SU-DHL-6 (cell line): ENCODE data around the gene KIR3DL2.
"Not testable (repeated sequence)": the region's sequence is repeated elsewhere in the genome, so short reads cannot be mapped to it uniquely, and the experiment has no call there.

Experiments
- H2AFZ ChIP-seq: fragments of 200-600 bp; sonication (generic); 2 replicates; pipeline ENCODE4 v1.6.1; 2014; ENCODE audit warnings: low read depth, mild to moderate bottlenecking, moderate library complexity, mixed read lengths, antibody characterized with exemption, low read length; ENCODE audit not compliant: severe bottlenecking
- H3F3A ChIP-seq: fragments of 200-600 bp; shearing (Covaris generic); 2 replicates; pipeline ENCODE4 v1.6.0; 2016; ENCODE audit warnings: antibody characterized with exemption, mild to moderate bottlenecking; ENCODE audit not compliant: insufficient read depth
- H3K27ac ChIP-seq: fragments of 200-600 bp; sonication (generic); 2 replicates; pipeline ENCODE4 v1.5.1; 2016; ENCODE audit warnings: low read depth, mild to moderate bottlenecking, low read length, moderate library complexity, mixed read lengths
- H3K27me3 ChIP-seq: fragments of 200-600 bp; sonication (generic), shearing (Covaris generic); 2 replicates; pipeline ENCODE4 v1.6.0; 2014; ENCODE audit warnings: mild to moderate bottlenecking, low read length
- H3K36me3 ChIP-seq: fragments of 200-600 bp; sonication (generic); 2 replicates; pipeline ENCODE4 v1.6.1; 2014; ENCODE audit warnings: mild to moderate bottlenecking, low read length, mixed read lengths
- H3K4me2 ChIP-seq: fragments of 300-600, 200-600 bp; shearing (Covaris generic), sonication (generic); 2 replicates; pipeline ENCODE4 v1.6.0; 2014; ENCODE audit warnings: low read length, low read depth, mild to moderate bottlenecking; ENCODE audit not compliant: poor library complexity, severe bottlenecking
- H3K4me3 ChIP-seq: fragments of 200-600 bp; sonication (generic); 2 replicates; pipeline ENCODE4 v1.5.1; 2014; ENCODE audit warnings: antibody characterized with exemption, low read length, mild to moderate bottlenecking, mixed read lengths; ENCODE audit not compliant: insufficient read depth, poor library complexity, severe bottlenecking
- H3K79me2 ChIP-seq: fragments of 200-600 bp; sonication (generic); 2 replicates; pipeline ENCODE4 v1.6.1; 2014; ENCODE audit warnings: mild to moderate bottlenecking, low read length, moderate library complexity; ENCODE audit not compliant: insufficient read depth
- H3K9ac ChIP-seq: fragments of 200-600 bp; sonication (generic); 2 replicates; pipeline ENCODE4 v1.7.0; 2014; ENCODE audit warnings: mild to moderate bottlenecking, low read length
- H3K9me2 ChIP-seq: fragments of 200-600 bp; sonication (generic); replicated peaks from 2 replicates; pipeline ENCODE4 v1.6.1; 2014; ENCODE audit warnings: low read length; ENCODE audit not compliant: insufficient read depth
- H3K9me3 ChIP-seq: fragments of 200-600 bp; sonication (generic); 2 replicates; pipeline ENCODE4 v1.6.1; 2014; ENCODE audit warnings: low read length, mixed read lengths; ENCODE audit not compliant: insufficient read depth
- H4K20me1 ChIP-seq: fragments of 200-600 bp; sonication (generic); 2 replicates; pipeline ENCODE4 v1.6.1; 2014; ENCODE audit warnings: low read depth, mild to moderate bottlenecking, antibody characterized with exemption, low read length, moderate library complexity, mixed read lengths
- CTCF ChIP-seq: fragments of 200-600 bp; sonication (generic); IDR thresholded peaks from one replicate; pipeline ENCODE4 v1.5.1; 2017; ENCODE audit warnings: antibody characterized with exemption, mild to moderate bottlenecking, low read length, moderate library complexity; ENCODE audit not compliant: insufficient read depth, poor library complexity, severe bottlenecking
- EZH2phosphoT487 ChIP-seq: fragments of 200-600 bp; sonication (generic), shearing (Covaris generic); conservative IDR thresholded peaks from 2 replicates; pipeline ENCODE4 v1.6.1; 2018; ENCODE audit warnings: mild to moderate bottlenecking, antibody characterized with exemption, low read length, moderate library complexity, mixed read lengths

Gene KIR3DL2

GRCh38 chr19:54850061-54850640 is at the start of gene KIR3DL2:
Gene KIR3DL2, plus strand, starts transcription at chr19:54850443. Its CDS starts 33 bp downstream, at chr19:54850476.
- H3F3A ChIP-seq, H3K9ac ChIP-seq, H3K27me3 ChIP-seq, H3K27ac ChIP-seq, H3K79me2 ChIP-seq, H3K4me3 ChIP-seq, H3K9me3 ChIP-seq, H3K36me3 ChIP-seq, H3K4me2 ChIP-seq, H4K20me1 ChIP-seq, H2AFZ ChIP-seq, H3K9me2 ChIP-seq: not testable (repeated sequence)

- Histone ChIP-seq H3K4me2 (no peak within 1 kb of the TSS), H3K79me2 (no peaks in the 10 kb centered on the region), H4K20me1 (no peaks in the 10 kb centered on the region), H3K9me2 (no peaks in the 10 kb centered on the region), H3K9me3 (no peaks in the 10 kb centered on the region), H2AFZ (no peak within 1 kb of the TSS), H3K9ac (no peak within 1 kb of the TSS), H3K27me3 (no peaks in the 10 kb centered on the region), H3K4me3 (no peak within 1 kb of the TSS), H3K27ac (no peak within 1 kb of the TSS), H3K36me3 (no peaks in the 10 kb centered on the region), H3F3A (no peaks in the 10 kb centered on the region)
- TF ChIP-seq CTCF (no peak), EZH2phosphoT487 (no peak)
Measured at GRCh38 chr19:54803410-54803809, 46.8 kb upstream of the KIR3DL2 start, which contains the start of gene KIR2DL4. Gene KIR2DL4, plus strand, starts transcription at chr19:54803610. Its CDS starts 42 bp downstream, at chr19:54803652.

- no peaks in the 10 kb centered on the region for H4K20me1 ChIP-seq
- no peaks in the 10 kb centered on the region for H3K27me3 ChIP-seq
- H3K4me2 ChIP-seq, result no peak overlapping the region
- no peak overlapping the region for H3K4me3 ChIP-seq
- no peak overlapping the region for H2AFZ ChIP-seq
- H3K79me2 ChIP-seq, result no peaks in the 10 kb centered on the region
- H3F3A ChIP-seq, result no peaks in the 10 kb centered on the region
- H3K27ac ChIP-seq, result no peak overlapping the region
- H3K9ac ChIP-seq, result no peak overlapping the region
- H3K9me3 ChIP-seq, result no peaks in the 10 kb centered on the region
- H3K36me3 ChIP-seq, result no peaks in the 10 kb centered on the region
- H3K9me2 ChIP-seq, result no peaks in the 10 kb centered on the region
- no peak for TF ChIP-seq CTCF
- no peak for TF ChIP-seq EZH2phosphoT487
Measured at GRCh38 chr19:54804101-54804500, 46.1 kb upstream of the KIR3DL2 start.

- H3F3A ChIP-seq, result no peaks in the 10 kb centered on the region
- H3K9me2 ChIP-seq, result no peaks in the 10 kb centered on the region
- no peaks in the 10 kb centered on the region for H3K36me3 ChIP-seq
Measured at GRCh38 chr19:54804571-54804970, 45.7 kb upstream of the KIR3DL2 start.

More at GRCh38 chr19:54804571-54804970, 45.7 kb upstream of the KIR3DL2 start:
- Histone ChIP-seq H3K9ac (no peak overlapping the region), H2AFZ (no peak overlapping the region), H3K4me2 (no peak overlapping the region), H3K79me2 (no peaks in the 10 kb centered on the region), H3K27ac (no peak overlapping the region), H3K4me3 (no peak overlapping the region), H3K9me3 (no peaks in the 10 kb centered on the region), H4K20me1 (no peaks in the 10 kb centered on the region), H3K27me3 (no peaks in the 10 kb centered on the region)
- TF ChIP-seq CTCF, result no peak
